Kidney epithelial cell (primary cell): ENCODE results near the gene SPSB2. TPM values are rescaled to one million over a fixed set of nuclear protein-coding genes. Genes with fewer than 3 reads are reported as not detected.
"Not testable (repeated sequence)": the region's sequence is repeated elsewhere in the genome, so short reads cannot be mapped to it uniquely, and the experiment has no call there.

Source experiments
- DNase-seq: peaks from one replicate; pipeline ENCODE4 v3.0.0-alpha.2; 2010; ENCODE audit warnings: low read depth
- H3K27me3 ChIP-seq: 2 replicates; pipeline ENCODE4 v1.6.0; 2011; ENCODE audit warnings: low read length; ENCODE audit not compliant: control insufficient read depth, insufficient read depth
- H3K36me3 ChIP-seq: 2 replicates; pipeline ENCODE4 v1.5.1; 2011; ENCODE audit warnings: low read length; ENCODE audit not compliant: control insufficient read depth, insufficient read depth
- H3K4me3 ChIP-seq: 2 replicates; pipeline ENCODE4 v1.5.1; 2011; ENCODE audit warnings: low read depth, mild to moderate bottlenecking, control low read depth, low read length
- CTCF ChIP-seq: IDR thresholded peaks from 2 replicates; pipeline ENCODE4 v1.5.1; 2011; ENCODE audit warnings: mild to moderate bottlenecking, moderate library complexity, low read length, control low read depth, inconsistent platforms; ENCODE audit not compliant: insufficient read depth, poor library complexity, severe bottlenecking
- total RNA-seq: library from RNA; depleted of rRNA; stranded (reverse); fragments of >200 nt; gene quantifications from 2 replicates; pipeline ENCODE4 v1.2.3, GENCODE V29; 2015

Gene SPSB2
- total RNA-seq, 1 donor from 2014 or later: 10.1 TPM

GRCh38 chr12:6866163-6866919 lies 6.8 kb downstream of the SPSB2 start:
- H3K27me3 ChIP-seq: no peaks in the 10 kb centered on the region
- H3K4me3 ChIP-seq: no peak overlapping the region
- TF ChIP-seq CTCF: no peak
- DNase-seq: no peak
- H3K36me3 ChIP-seq: peaks cover 13% of the 10 kb centered on the region

GRCh38 chr12:6865307-6865706 lies 7.8 kb downstream of the SPSB2 start:
- not testable (repeated sequence) for H3K4me3 ChIP-seq, H3K27me3 ChIP-seq, DNase-seq
- H3K36me3 ChIP-seq: peaks cover 11% of the 10 kb centered on the region

GRCh38 chr12:6863586-6864321 lies 9.3 kb downstream of the SPSB2 start:
- peaks cover 8% of the 10 kb centered on the region for H3K36me3 ChIP-seq
- no peaks in the 10 kb centered on the region for H3K27me3 ChIP-seq
- H3K4me3 ChIP-seq: no peak overlapping the region
- no peak for DNase-seq
- no peak for TF ChIP-seq CTCF

GRCh38 chr12:6863033-6863432 lies 10.1 kb downstream of the SPSB2 start:
- peaks cover 10% of the 10 kb centered on the region for H3K36me3 ChIP-seq
- no peaks in the 10 kb centered on the region for H3K27me3 ChIP-seq
- TF ChIP-seq CTCF: no peak
- no peak for DNase-seq
- no peak overlapping the region for H3K4me3 ChIP-seq

- H3K4me3 ChIP-seq: no peak overlapping the region
- H3K27me3 ChIP-seq: no peaks in the 10 kb centered on the region
- peaks cover 11% of the 10 kb centered on the region for H3K36me3 ChIP-seq
- TF ChIP-seq CTCF: no peak
- no peak for DNase-seq
These were observed 11.7 kb downstream of the SPSB2 start for GRCh38 chr12:6861391-6861790.

GRCh38 chr12:6860942-6861341 lies 12.2 kb downstream of the SPSB2 start:
- DNase-seq: no peak
- no peaks in the 10 kb centered on the region for H3K27me3 ChIP-seq
- no peak overlapping the region for H3K4me3 ChIP-seq
- TF ChIP-seq CTCF: no peak
- peaks cover 11% of the 10 kb centered on the region for H3K36me3 ChIP-seq
